Measurements from ENCODE around the gene CIB4.

CIB4 gene

DNA sequence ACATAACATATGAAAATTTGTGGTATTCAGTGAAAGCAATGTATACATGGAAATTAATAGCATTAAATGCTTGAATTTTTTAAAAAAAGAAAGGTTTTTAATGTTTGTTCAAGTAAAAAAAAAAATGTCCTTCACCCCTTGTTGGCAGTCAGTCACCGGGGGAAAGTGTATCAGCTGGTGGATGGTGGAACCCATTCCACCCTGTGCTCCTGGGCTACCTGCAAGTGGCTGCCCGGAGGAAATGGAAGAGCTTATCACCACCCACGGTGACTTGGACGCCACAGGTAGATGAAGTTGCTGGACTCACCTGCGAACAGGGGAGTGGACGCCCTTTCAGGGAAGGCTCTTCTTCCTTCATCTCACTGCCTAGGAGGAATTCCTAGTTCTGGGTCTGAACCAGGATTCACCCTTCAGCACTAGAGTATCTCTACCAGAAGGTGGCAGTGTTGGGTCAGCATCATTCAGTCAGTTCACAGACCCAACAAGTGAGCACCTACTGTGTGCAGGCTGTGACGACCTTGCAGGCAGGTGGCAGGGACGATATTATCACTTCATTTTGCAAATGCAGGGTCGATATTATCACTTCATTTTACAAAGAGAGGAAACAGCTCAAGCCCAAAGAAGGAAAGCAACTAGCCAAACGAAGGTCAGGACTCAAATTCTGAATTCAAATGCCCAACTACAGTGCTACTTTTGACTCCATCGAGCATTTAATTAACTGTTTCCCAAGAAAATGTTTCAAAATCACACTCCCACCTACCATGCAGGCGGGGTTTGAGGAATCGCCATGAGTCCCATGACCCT, 35.8 kb downstream of the CIB4 start:
- peak; percentile 19 for DNase-seq

- no peak for DNase-seq
Observed at GRCh38 chr2:26602575-26602974, 38.6 kb downstream of the CIB4 start.

DNA sequence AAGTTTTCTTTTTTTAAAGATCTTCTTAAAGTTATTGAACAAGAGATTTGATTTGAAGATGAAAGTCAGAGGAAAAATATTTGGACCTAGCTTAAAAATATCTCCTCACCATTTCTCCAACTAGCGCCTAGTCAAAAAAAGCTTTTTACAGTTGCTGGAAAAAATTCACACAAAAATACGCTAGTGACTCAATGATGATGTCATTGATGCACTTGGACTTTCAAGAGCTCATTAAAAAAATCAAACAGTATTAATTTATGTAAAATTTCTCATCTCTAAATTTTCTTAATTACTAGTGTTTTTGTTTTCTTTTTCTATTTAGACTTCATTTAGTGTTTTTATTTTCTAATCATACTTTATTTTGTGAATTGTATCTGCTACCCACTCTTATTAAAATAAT, 41.8 kb downstream of the CIB4 start:
- no peak for DNase-seq

- no peak for DNase-seq
Observed at GRCh38 chr2:26598996-26599373, 42.2 kb downstream of the CIB4 start.

GRCh38 chr2:26598336-26598995, 42.7 kb downstream of the CIB4 start:
- DNase-seq = no peak

GRCh38 chr2:26597197-26597596, 44.0 kb downstream of the CIB4 start:
- no peak for DNase-seq

DNA sequence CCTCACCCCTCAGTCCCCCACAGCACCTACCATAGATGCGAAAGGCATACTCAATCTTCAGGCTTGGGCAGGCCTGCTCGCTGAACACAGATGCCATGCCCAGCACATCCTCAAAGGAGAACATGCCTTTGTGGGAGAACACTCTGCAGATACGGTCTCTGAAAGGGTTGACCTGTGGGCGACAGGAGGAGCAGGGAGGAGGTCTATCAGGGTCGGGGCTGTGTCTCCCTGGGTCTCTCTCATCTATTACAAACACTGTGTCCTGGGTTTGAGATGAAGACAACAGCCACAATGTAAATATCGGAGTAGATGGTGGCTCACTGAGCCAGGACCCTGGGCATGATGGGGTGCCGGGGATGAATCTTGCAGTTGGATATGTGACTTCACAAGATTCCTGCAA, 46.0 kb downstream of the CIB4 start:
- no peak for DNase-seq

- no peak for DNase-seq
Observed at GRCh38 chr2:26591619-26592505, 49.3 kb downstream of the CIB4 start.

DNA sequence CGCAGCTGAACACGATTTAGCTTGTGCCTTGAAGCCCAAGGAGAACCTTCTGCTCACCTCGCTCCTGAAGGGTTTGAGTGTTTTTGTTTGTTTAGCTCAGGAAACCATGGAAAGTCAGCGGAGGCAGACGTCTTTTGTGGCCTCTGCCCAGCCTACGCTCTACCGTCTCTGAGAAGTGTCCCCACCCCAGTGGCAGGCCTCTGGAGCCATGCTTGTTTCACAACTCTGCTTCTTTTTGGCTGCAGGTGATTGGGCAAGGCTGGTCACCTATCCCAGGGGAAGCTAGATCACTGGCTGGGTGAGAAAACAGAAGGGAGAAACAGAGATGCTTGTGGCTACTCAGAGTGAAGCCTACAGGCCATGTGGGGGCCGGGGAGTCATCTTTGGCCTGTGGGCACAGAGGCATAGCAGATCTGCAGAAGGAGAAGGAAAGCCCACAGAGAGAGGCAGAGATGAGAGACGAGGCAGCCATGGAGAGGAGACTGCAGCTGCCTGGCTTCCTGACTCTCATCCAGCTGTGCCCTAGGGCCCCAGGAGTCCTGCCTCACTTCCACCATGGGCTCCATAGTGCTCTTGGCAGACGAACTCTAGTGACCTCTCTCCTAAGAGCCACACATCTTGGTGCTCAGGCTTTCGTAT, 50.1 kb downstream of the CIB4 start:
- no peak for DNase-seq

DNA sequence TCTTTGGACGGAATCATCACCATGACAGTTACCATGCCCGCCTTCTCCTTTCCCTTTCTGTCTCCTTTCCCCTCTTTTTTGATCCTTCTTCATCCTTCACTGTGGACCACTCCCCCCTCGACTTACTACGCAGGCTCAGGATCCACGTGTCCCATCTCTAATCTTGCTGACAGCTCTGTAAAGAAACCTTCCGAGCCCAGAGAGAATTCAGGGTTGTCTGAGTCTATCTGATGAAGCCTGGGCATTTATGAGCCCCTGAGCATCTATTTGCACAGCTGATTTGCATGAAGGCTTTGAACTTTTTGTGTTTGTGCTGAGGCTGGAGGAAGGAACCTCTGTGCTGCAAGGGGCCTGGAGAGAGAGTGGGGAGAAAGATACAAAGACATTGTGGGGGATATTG, 50.7 kb downstream of the CIB4 start:
- DNase-seq = no peak

DNA sequence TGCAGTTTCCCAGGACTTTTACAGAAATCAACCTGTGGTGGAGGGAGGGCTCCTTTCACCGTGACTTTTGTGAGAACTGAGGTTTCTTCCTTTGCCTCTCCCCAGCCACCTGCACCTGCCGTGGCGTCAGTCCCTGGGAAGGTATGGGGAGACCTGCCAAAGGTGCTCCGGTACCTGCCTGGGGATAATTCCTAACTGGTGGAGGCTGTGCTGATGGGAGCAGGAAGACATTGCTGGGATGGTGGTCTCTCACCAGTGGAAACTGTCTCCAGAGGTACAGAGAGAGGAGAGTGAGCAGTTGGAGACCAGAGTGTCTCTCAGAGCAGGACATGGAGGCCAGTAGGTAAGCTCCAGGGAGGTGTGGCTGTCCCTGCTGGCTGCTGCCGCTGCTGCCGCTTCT, 52.6 kb downstream of the CIB4 start:
- no peak for DNase-seq

DNA sequence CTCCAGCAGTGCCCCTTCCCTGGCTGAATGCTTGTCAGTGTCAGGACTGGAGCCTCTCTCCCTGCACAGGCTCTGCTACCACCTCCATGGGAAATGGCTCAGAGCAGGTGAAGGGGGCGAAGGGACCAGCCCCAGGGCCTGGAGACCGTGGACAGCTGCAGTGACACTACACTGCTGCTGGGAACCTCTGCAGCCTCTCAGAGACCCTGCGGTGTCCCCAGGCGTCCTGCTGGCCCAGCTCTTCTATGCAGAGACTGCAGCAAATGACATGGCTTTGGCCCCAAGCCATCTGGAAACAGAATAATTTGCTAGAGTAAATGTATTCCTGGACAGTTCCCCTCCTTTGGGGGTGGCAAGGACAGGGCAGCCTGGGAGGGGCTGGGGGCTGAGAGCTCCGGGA, 53.2 kb downstream of the CIB4 start:
- no peak for DNase-seq

GRCh38 chr2:26585966-26586365, 55.2 kb downstream of the CIB4 start:
- no peak for DNase-seq

GRCh38 chr2:26585100-26585499, 56.1 kb downstream of the CIB4 start:
- no peak for DNase-seq

- DNase-seq = no peak
Observed at GRCh38 chr2:26584656-26585055, 56.5 kb downstream of the CIB4 start.

- no peak for DNase-seq
Observed at GRCh38 chr2:26584191-26584590, 57.0 kb downstream of the CIB4 start.

GRCh38 chr2:26583381-26583911, 57.7 kb downstream of the CIB4 start:
- no peak for DNase-seq

DNA sequence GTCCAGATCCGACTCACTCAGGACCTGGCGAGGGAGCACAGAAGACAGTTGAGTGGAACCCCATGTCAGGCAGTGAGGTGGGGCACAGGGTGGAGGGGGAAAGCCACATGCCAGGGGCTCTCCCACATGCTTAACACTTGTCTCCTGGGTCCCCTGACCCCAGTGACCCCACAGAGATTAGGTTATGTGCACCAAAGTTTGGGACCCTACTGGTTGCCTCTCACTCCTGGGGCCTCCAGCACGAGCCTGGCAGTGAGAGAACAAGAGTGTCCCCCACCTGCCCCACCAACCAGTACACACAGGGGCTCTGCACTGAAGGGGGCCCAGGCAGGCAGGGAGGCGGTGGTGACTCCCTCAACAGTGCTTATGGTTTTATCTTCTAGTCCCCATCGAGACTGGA, 58.3 kb downstream of the CIB4 start:
- DNase-seq = no peak

- no peak for DNase-seq
Observed at GRCh38 chr2:26581991-26582842, 58.9 kb downstream of the CIB4 start.

DNA sequence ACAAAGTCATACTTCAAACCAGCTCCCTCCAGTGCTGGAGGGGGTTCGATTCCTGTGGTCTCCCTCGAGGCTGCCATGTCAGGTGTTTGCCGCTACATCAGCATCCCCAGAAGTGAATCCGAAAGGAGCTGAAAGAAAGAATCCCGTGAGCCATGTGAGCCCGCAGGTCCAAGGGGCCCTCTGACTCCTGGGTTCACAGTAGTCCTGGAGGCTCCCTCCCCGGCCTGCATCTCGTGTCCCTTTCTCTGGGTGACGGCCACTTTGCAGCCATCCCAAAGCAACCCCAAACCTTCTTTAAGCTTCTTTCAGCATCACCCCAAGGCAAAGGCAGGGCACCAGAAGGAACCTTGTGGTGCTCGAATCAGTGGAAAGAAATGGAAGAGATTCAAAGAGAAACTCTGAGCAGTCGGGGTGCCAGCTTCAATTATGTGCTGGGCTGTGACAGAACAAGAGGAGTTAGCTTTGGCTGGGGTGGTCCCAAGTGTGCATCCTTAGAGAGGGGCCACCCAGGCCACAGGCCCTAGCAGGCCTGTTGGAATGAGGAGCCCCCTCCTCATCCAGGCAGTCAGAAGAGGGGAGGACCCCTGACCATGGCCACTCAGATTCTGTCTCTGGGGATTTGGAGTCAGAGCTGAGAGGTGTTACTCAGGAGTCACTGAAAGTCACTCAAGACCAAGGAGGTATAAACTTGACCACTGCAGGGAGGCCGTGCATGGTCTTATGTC, 59.7 kb downstream of the CIB4 start:
- DNase-seq = no peak

GRCh38 chr2:26580751-26581150, 60.4 kb downstream of the CIB4 start:
- DNase-seq = no peak

Data from NCI-H1105 (cell line).